ENCODE measurements around the gene CAND1. TPM values are rescaled to one million over a fixed set of nuclear protein-coding genes. Genes with fewer than 3 reads are reported as not detected.

Gene CAND1
- total RNA-seq, 2 donors from 2014 or later: 134 to 155 TPM

- intact Hi-C loops (cut with DNase I): no loop called here
- Histone ChIP-seq H3K4me1 (no peaks in the 10 kb centered on the region), H3K9me3 (no peaks in the 10 kb centered on the region), H3K27ac (no peak overlapping the region), H3K27me3 (no peaks in the 10 kb centered on the region), H3K4me3 (no peak overlapping the region), H3K9ac (ENCODE audit: low read depth in 2 of 2, low read length in 2 of 2) (no peak overlapping the region), H3K36me3 (no peaks in the 10 kb centered on the region)
- TF ChIP-seq CTCF (IDR thresholded peaks at IDR 0.05): no peak
- no peak for DNase-seq
These were observed 83.5 kb downstream of the CAND1 start for GRCh38 chr12:67352682-67353081.

GRCh38 chr12:67354322-67354721 is 85.2 kb downstream of the CAND1 start:
- Histone ChIP-seq H3K27ac (no peak overlapping the region), H3K36me3 (no peaks in the 10 kb centered on the region), H3K27me3 (no peaks in the 10 kb centered on the region), H3K9ac (ENCODE audit: low read depth in 2 of 2, low read length in 2 of 2) (no peak overlapping the region), H3K9me3 (no peaks in the 10 kb centered on the region), H3K4me3 (no peak overlapping the region), H3K4me1 (no peaks in the 10 kb centered on the region)
- no peak for DNase-seq
- TF ChIP-seq CTCF (IDR thresholded peaks at IDR 0.05): no peak
- intact Hi-C loops (cut with DNase I): no loop called here

- Histone ChIP-seq H3K27me3 (no peaks in the 10 kb centered on the region), H3K4me1 (no peaks in the 10 kb centered on the region), H3K4me3 (no peak overlapping the region), H3K36me3 (no peaks in the 10 kb centered on the region), H3K9ac (ENCODE audit: low read depth in 2 of 2, low read length in 2 of 2) (no peak overlapping the region), H3K9me3 (no peaks in the 10 kb centered on the region), H3K27ac (no peak overlapping the region)
- intact Hi-C loops (cut with DNase I): loop anchor here (5.0 kb wide), 3 partner anchors 87 to 592 kb away; no protein-coding TSS in a partner anchor
- no peak for TF ChIP-seq CTCF (IDR thresholded peaks at IDR 0.05)
- no peak for DNase-seq
These were observed 85.8 kb downstream of the CAND1 start for GRCh38 chr12:67354966-67355365.

GRCh38 chr12:67355428-67356379 is 86.5 kb downstream of the CAND1 start:
- intact Hi-C loops (cut with DNase I): loop anchor here (5.0 kb wide), 3 partner anchors 87 to 592 kb away; no protein-coding TSS in a partner anchor
- no peak overlapping the region for H3K27ac ChIP-seq
- DNase-seq: no peak
- TF ChIP-seq CTCF (IDR thresholded peaks at IDR 0.05): peak; percentile 57
- no peaks in the 10 kb centered on the region for H3K27me3 ChIP-seq
- H3K4me3 ChIP-seq: no peak overlapping the region
- no peak overlapping the region for H3K9ac ChIP-seq (ENCODE audit: low read depth in 2 of 2, low read length in 2 of 2)
- H3K36me3 ChIP-seq: no peaks in the 10 kb centered on the region
- H3K4me1 ChIP-seq: no peaks in the 10 kb centered on the region
- no peaks in the 10 kb centered on the region for H3K9me3 ChIP-seq

- H3K36me3 ChIP-seq: no peaks in the 10 kb centered on the region
- no peak for TF ChIP-seq CTCF (IDR thresholded peaks at IDR 0.05)
- no peaks in the 10 kb centered on the region for H3K9me3 ChIP-seq
- DNase-seq: no peak
- intact Hi-C loops (cut with DNase I): loop anchor here (5.0 kb wide), 3 partner anchors 86 to 591 kb away; no protein-coding TSS in a partner anchor
- no peak overlapping the region for H3K27ac ChIP-seq
- H3K27me3 ChIP-seq: no peaks in the 10 kb centered on the region
- no peak overlapping the region for H3K4me3 ChIP-seq
- no peaks in the 10 kb centered on the region for H3K4me1 ChIP-seq
- H3K9ac ChIP-seq (ENCODE audit: low read depth in 2 of 2, low read length in 2 of 2): no peak overlapping the region
These were observed 87.2 kb downstream of the CAND1 start for GRCh38 chr12:67356380-67356774.
